Spinal cord (tissue), 10 donors: ENCODE measurements around the gene OR8B12. TPM values are rescaled to one million over a fixed set of nuclear protein-coding genes. Genes with fewer than 3 reads are reported as not detected.
"Not testable (repeated sequence)": the region's sequence is repeated elsewhere in the genome, so short reads cannot be mapped to it uniquely, and the experiment has no call there.

Experiments used
- DNase-seq, 6 donors: peaks; one replicate each; pipeline versions ENCODE4 v3.0.0 to v3.0.0-alpha.2; 2013 to 2015; ENCODE audit warnings: low spot score in 6 of 6, low read depth in 4 of 6
- H3K27ac ChIP-seq: one replicate; pipeline ENCODE4 v1.5.1; 2013; ENCODE audit warnings: low read depth, low read length, control low read depth
- H3K27me3 ChIP-seq: one replicate; pipeline ENCODE4 v1.6.1; 2013; ENCODE audit warnings: low read length; ENCODE audit not compliant: control insufficient read depth, insufficient read depth
- H3K36me3 ChIP-seq: one replicate; pipeline ENCODE4 v1.6.1; 2013; ENCODE audit warnings: low read length; ENCODE audit not compliant: control insufficient read depth, insufficient read depth
- H3K4me1 ChIP-seq: one replicate; pipeline ENCODE4 v1.6.1; 2013; ENCODE audit warnings: low read length; ENCODE audit not compliant: control insufficient read depth, insufficient read depth
- H3K4me3 ChIP-seq: one replicate; pipeline ENCODE4 v1.5.1; 2013; ENCODE audit warnings: low read depth, low read length, control low read depth
- H3K9me3 ChIP-seq: one replicate; pipeline ENCODE4 v1.6.1; 2013; ENCODE audit warnings: low read length; ENCODE audit not compliant: control insufficient read depth, insufficient read depth
- WGBS: methylation state at CpG from one replicate; pipeline ENCODE4 v1.1.5; 2013; ENCODE audit warnings: missing lambda C conversion rate; ENCODE audit not compliant: insufficient coverage; 5-methylcytosine and 5-hydroxymethylcytosine counted together
- polyA plus RNA-seq, 2 donors: library from polyadenylated mRNA; unstranded; fragments of 120-200 nt; gene quantifications; one replicate each; pipeline ENCODE4 v1.2.1, GENCODE V29; 2013; ENCODE audit not compliant: insufficient read length in 2 of 2
- total RNA-seq, 2 donors: library from RNA; depleted of rRNA in 1 of 2; stranded (reverse); fragments of 120-200 nt in 1 of 2; fragments of >200 nt in 1 of 2; gene quantifications; one replicate each; pipeline versions ENCODE4 v1.2.3 to v1.2.4, GENCODE V29; 2013 to 2014
- donor health status: healthy.

Gene OR8B12
- total and polyA plus RNA-seq, 4 donors, result not detected

DNA sequence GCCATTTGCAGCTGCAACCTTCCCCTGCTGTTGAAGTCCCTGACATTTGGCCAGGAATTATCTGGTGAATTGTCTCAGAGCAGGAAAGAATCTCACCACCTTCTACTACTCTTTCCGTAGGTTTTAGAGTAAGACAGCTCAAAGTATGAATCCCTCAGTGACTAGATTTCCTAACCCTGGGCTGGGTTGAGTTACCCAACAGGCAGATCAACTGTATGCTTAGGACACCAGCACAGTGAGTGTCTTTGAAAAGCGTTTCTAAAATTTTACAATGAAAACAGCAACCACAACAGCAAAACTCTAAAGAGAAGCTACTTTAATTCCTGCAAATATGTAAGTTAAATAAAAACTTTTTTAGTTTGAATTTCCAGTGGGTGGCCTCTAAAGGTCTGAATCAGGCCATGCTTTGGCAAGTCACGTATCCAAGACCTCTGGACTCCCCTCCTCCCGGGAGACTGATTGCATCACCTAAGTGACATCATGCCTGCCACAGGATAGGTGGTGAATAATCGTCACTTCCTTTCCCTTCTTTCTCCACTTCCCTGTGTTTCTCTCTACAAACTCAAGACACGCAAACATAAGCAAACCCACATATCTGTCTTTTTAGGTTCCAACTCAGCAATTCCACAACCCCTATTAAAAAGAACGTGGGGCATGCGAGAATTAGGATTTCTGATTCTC, 7.8 kb downstream of the OR8B12 start:
- WGBS, result 91% methylated on average over 6 of the region's 8 CpGs
- H3K27ac ChIP-seq, result no peak overlapping the region
- H3K36me3 ChIP-seq, result no peaks in the 10 kb centered on the region
- H3K4me3 ChIP-seq, result no peak overlapping the region
- no peaks in the 10 kb centered on the region for H3K27me3 ChIP-seq
- no peak for DNase-seq
- no peaks in the 10 kb centered on the region for H3K4me1 ChIP-seq
- H3K9me3 ChIP-seq, result no peaks in the 10 kb centered on the region

DNA sequence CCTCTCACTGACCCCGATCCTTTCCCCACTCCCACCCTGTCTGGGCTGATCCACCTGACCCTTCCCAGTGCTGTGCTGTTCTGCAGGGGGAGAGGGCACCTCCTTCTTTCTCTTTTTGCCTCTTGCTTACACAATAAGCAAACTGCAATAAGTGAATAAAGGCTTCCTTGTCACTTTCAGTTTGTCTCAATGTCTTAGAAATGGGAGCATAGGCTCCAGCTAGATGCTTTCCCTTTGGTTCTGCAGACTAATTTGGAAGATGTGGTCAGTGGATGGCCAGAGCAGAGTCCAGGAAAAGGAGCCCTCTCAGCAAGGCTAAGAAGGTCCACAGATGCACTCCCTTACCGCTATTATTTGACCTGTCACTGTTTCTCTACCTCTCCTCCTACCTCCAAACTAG, 9.4 kb downstream of the OR8B12 start:
- no peaks in the 10 kb centered on the region for H3K9me3 ChIP-seq
- no peak overlapping the region for H3K4me3 ChIP-seq
- no peaks in the 10 kb centered on the region for H3K4me1 ChIP-seq
- 100% methylated on average over 2 of the region's 2 CpGs for WGBS
- H3K27ac ChIP-seq, result no peak overlapping the region
- H3K27me3 ChIP-seq, result no peaks in the 10 kb centered on the region
- no peaks in the 10 kb centered on the region for H3K36me3 ChIP-seq
- no peak for DNase-seq

DNA sequence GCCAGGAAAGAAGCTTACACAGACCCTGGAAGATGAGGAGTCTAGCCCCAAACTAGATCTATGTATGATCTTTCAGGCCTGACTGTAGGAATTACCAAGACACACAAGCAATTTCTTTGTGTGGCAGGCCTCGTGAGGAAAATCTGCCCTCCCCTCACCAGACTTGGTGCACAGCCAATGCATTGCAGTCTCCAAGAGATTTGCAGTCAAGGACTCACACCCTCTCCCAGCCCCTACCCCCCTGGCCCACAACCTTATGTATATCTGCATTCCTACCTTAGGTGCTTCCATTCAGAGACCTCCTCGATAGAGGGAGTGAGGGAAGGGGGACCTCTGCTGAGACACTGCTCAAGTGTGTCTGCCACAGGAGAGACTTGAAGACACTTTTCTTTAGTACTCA, 9.8 kb downstream of the OR8B12 start:
- Histone ChIP-seq H3K27ac (no peak overlapping the region), H3K27me3 (no peaks in the 10 kb centered on the region), H3K36me3 (no peaks in the 10 kb centered on the region), H3K4me1 (no peaks in the 10 kb centered on the region), H3K9me3 (no peaks in the 10 kb centered on the region), H3K4me3 (no peak overlapping the region)
- DNase-seq, result peak in 1 of 6 donors; percentile 24
- 17% methylated on average over 1 of the region's 2 CpGs for WGBS

DNA sequence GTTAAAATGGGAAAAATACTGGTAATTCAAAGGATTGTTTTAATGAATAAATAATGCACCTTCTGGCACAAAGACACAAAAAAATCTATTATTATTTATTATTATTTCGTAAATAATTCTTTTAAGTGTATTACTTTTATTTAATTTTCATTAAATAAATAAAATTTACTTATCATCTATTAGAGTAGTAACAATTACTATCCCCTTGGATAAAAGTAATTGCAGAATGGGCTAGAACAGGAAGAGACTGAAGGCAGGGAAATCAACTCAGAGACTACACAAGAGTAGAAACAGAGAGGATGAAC, 23.0 kb downstream of the OR8B12 start:
- no CpG with 5 or more reads among the region's 1 CpG for WGBS
- Histone ChIP-seq H3K4me3 (no peak overlapping the region), H3K27me3 (no peaks in the 10 kb centered on the region)

DNA sequence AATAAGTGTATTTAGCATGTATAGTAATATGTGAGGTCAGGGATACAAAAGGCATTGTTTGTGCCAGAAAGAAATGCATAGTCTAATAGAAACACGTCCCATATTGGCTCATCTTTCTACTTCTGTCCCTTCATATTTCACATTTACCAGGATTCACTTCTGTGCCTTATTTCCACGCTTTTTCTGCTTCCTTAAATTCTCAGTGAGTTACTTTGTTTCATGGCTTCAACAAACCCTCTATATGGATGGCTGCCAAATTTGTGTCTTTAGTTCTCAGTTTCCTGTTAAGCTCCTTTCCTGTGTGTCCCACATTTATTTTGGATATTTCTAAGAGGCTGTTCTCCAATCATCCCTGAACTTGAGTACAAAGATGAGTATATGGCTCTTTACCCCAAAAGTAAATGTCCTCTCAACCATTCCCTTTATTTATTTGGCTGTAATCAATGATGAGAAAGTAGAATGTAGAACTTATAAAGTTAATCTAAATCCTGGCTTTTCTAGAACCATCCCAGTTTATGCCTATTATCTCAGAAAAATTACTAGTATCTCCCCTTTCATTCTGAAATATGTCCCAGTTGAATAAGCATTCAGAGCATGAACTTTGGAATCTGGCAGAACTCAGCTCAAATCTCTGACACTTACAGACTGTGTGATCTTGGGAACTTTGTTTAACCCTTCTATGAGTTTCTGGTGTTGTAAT, 23.5 kb downstream of the OR8B12 start:
- Histone ChIP-seq H3K4me1 (no peaks in the 10 kb centered on the region), H3K9me3 (no peaks in the 10 kb centered on the region), H3K27me3 (no peaks in the 10 kb centered on the region), H3K27ac (no peak overlapping the region), H3K4me3 (no peak overlapping the region), H3K36me3 (no peaks in the 10 kb centered on the region)
- 0% methylated on average over 1 of the region's 2 CpGs for WGBS
- peak in 2 of 6 donors; percentile 49 to 61 for DNase-seq

More for the DNA sequence above, 23.0 kb downstream of the OR8B12 start:
- DNase-seq, result no peak
- H3K4me1 ChIP-seq, result no peaks in the 10 kb centered on the region
- no peak overlapping the region for H3K27ac ChIP-seq
- no peaks in the 10 kb centered on the region for H3K36me3 ChIP-seq
- no peaks in the 10 kb centered on the region for H3K9me3 ChIP-seq

DNA sequence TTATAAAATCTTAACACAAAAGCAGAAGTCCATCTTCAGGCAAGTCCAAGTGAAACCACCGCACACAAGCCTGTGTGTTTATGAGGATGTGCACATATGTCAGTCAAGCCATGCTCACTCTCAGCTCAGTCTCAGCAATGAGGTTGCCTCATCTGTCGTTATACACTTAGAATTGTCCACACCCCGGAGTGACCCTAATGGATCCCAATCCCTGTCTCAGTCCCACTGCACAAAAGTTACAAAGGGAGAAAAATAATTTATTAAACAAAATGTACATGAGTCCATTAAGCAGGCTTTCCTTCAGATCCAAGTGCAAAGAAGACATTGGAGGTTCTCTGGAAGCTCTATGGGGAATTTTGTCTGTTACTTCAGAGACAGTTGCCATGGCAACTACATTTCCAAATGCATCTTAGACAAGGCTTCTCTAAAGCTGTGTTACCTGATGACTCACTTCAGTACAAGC, 24.4 kb downstream of the OR8B12 start:
- H3K27ac ChIP-seq, result no peak overlapping the region
- no peak overlapping the region for H3K4me3 ChIP-seq
- WGBS, result 40% methylated on average over 1 of the region's 3 CpGs

DNA sequence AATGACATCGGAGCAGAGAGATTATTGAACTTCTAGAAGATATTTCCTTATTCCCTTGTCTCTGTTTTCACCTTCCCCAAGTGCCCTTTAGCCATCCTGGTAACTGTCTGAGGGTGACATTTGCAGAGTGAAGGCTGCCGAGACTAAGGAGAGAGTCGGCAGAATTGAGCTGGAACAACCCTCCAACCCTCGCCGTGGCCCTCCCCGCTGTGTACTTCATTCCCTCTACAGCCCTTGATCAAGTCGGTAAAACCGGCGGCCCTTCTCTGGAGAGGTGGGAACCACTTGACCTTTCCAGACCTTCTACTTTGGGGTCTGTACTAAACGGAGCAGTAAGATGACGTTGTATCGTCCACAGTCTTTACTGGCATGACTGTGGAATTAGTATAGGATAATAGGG, 26.1 kb downstream of the OR8B12 start:
- H3K9me3 ChIP-seq, result no peaks in the 10 kb centered on the region
- no peak overlapping the region for H3K27ac ChIP-seq
- H3K4me3 ChIP-seq, result no peak overlapping the region
- H3K36me3 ChIP-seq, result no peaks in the 10 kb centered on the region
- WGBS, result 87% methylated on average over 5 of the region's 12 CpGs
- DNase-seq, result no peak
- H3K4me1 ChIP-seq, result no peaks in the 10 kb centered on the region
- no peaks in the 10 kb centered on the region for H3K27me3 ChIP-seq

More for the DNA sequence above, 24.4 kb downstream of the OR8B12 start:
- H3K27me3 ChIP-seq, result no peaks in the 10 kb centered on the region
- no peaks in the 10 kb centered on the region for H3K4me1 ChIP-seq
- no peaks in the 10 kb centered on the region for H3K36me3 ChIP-seq
- H3K9me3 ChIP-seq, result no peaks in the 10 kb centered on the region
- peak in 5 of 6 donors; percentile 42 to 95 (median 58) for DNase-seq

DNA sequence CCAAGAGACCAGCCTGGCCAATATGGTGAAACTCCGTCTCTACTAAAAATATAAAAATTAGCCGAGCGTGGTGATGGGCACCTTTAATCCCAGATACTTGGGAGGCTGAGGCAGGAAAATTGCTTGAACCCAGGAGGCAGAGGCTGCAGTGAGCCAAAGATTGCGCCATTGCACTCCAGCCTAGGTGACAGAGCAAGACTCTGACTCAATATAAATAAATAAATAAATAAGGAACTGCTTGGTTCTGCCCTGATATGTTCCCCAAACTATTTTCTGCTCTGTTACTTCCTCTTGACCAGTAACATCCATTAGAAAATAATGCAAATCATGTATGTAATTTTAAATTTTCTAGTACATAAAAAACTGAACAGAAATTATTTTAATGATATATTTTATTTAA, 28.8 kb downstream of the OR8B12 start:
- not testable (repeated sequence) for DNase-seq, H3K4me1 ChIP-seq, H3K4me3 ChIP-seq, H3K27me3 ChIP-seq, H3K27ac ChIP-seq, H3K9me3 ChIP-seq, H3K36me3 ChIP-seq
- no CpG with 5 or more reads among the region's 4 CpGs for WGBS

DNA sequence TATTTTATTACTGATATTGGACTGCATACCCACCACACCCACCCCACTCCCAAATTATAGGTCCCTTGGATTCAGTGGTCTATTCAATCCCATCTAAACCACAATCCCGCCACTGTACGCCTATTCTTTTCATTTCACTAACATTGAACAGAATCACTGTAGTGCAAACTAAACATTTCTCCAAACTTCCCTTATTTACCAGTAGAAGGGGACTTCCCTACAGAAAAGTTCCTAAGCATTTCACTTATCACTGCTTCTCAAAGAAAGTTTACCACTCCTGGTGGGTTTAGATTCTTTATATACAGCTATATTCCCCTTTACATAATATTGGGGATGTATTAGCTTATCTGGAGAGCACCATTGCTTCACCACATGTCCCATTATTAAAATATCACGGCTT, 29.3 kb downstream of the OR8B12 start:
- Histone ChIP-seq H3K36me3 (no peaks in the 10 kb centered on the region), H3K4me1 (no peaks in the 10 kb centered on the region), H3K27me3 (no peaks in the 10 kb centered on the region), H3K27ac (no peak overlapping the region), H3K4me3 (no peak overlapping the region), H3K9me3 (no peaks in the 10 kb centered on the region)
- WGBS, result no CpG with 5 or more reads among the region's 3 CpGs
- no peak for DNase-seq

DNA sequence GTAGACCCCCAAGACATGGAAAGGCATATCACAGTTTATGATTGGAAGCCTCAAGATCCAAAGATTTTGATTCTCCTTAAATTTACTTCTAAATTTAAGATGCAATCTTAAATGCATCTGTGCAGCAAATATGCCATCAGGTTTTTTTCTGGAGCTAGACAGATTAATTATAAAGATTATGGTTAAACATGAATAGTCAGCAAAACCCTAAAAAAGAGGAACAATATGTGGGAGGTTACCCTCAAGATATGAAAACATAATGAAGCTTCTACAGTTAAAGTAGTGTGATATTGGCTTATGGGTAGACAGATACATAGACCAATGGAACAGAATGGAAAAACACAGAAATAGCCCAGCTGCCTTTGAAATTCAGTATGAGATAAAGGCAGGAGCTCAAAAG, 31.7 kb downstream of the OR8B12 start:
- H3K4me3 ChIP-seq, result no peak overlapping the region
- no peaks in the 10 kb centered on the region for H3K36me3 ChIP-seq
- no peak for DNase-seq
- H3K9me3 ChIP-seq, result peaks cover 6% of the 10 kb centered on the region
- no peaks in the 10 kb centered on the region for H3K27me3 ChIP-seq
- no peaks in the 10 kb centered on the region for H3K4me1 ChIP-seq
- no peak overlapping the region for H3K27ac ChIP-seq
